Middle frontal gyrus (tissue), 1 donor: Measurements from ENCODE around the gene RCOR1.

Experiments
- DNase-seq: peaks from one replicate; pipeline ENCODE4 v3.0.0-alpha.2; 2015; ENCODE audit warnings: low spot score; ENCODE audit errors: extremely low spot score

Gene RCOR1

DNA sequence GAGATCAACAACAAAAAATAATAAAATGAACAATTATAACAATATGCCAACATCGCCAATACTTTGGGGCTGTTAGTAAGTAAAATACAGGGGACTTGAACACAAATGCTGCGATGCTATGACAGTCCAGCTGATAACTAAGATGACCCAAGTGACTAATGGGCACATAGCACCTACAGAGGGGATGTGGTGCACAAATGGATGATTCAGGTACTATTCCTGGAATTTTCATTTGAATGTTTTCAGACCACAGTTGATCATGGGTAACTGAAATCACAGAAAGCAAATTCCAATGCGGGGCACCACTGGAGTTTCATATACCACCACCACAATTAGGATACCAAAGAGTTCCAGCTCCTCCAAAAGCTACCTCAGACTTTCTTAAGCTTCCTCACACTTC is 82.9 kb downstream of the RCOR1 start:
- DNase-seq: no peak

DNA sequence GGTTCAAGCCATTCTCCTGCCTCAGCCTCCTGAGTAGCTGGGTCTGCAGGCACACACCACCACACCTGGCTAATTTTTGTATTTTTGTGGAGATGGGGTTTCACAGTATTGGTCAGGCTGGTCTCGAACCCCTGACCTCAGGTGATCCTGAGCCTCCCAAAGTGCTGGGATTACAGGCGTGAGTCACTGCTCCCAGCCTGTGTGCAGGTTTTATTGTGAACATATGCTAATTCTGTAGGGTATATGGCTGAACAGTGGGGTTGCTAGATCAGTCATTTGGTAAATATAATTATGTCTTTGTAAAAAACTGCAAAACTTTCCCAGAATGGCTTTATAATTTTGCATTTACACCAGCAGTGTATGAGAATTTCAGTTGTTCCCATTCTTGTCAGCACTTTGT is 85.9 kb downstream of the RCOR1 start:
- no peak for DNase-seq

DNA sequence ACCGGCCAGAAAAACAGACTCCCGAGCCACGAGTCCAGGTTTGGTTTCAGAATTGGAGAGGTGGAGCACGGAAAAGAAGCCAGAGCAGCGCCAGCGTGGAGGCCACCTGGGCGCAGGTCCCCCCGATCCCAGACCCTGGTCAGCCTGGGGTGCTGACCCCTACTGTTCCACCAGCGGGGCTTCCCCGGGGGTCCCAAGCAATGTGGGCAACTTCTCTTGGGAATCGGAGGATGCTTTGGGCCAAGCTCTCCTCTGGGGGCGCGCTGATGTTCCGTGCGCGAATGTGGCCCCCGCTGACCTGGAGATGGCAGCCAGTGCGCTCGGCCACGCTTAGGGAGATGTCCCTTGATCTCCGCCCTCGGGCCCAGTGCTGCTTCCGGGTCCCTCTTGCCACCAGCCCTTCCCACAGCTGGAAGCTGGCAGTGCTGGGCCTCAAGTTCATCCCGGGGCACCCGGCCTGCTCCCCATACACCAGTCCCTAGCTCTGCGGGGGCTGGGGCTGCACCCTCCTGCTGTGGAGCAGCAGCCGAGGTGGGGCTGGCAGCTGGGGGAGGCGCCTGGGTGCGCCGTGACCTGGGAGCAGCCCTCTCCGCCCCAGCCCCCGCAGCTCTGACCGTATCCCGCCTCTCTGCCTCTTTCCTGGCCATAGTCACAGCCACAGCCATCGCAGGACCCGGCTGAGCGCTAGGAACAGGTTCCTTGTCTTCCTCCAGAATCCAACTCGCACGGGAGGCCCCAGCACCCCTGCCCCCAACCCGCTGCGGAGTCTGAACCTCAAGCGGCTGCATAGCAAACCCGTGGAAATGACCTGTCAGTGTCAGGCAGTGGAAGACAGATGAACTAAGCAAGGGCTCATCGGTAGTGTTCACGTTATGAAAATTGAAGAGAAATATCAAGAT is 91.2 kb downstream of the RCOR1 start:
- no peak for DNase-seq

DNA sequence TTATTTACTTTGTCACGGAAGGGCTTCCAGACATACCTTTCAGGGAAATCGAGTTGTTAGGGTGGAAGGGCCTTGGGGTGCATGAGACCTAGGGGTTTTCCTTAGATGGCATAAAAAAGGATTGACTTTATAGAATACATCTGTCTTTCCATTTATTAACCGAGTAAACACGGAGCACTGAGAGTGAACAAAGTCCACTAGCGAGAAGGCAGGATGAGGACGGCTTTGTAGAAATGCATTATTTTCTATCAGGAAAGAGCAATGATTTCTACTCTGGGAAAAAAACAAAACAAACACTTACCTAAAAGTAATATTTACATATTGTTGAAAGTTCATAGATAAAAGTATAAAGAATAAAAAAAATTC is 91.8 kb downstream of the RCOR1 start:
- no peak for DNase-seq

DNA sequence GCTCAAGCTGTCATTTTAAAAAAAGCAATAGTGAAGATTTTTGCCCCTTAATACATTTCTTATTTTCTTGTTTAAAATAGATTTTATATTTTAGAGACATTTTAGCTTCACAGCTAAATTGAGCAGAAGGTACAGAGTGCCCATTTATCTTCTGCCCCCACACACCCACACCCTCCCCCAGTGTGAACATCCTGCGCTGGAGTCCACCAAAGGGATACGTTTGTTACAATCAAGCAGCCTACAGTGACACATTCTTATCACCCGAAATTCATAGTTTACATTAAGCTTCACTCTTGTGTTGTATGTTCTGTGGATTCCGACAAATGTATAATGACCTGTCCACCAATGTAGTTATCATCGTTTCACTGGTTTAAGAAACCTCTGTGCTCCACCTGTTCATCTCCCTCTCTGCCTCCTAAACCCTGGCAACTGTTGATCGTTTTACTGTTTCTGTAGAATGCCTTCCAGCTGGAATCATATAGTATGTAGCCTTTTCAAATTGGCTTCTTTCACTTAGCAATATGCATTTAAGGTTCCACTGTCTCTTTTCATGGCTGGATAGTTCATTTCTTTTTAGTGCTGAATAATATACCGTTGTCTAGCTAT is 93.8 kb downstream of the RCOR1 start:
- DNase-seq: no peak

DNA sequence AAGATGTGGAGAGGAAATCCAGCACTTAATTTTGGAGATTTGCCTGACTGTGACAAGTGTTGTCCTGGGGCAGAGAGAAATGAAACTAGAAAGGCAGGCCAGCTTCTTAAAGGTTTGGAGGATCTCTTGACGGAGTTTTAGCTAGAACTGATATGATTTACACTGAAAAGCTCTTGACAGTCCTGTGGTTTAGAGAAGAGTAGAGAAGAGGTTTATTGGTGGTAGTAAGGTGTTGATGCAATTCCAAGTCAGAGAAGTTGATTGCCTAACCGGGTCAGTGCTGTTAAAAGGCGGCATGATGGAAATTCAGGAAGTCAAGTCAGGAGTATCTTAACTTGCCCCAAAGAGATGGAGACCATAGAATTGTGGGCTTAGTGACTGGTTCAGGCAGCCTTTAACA is 95.8 kb downstream of the RCOR1 start:
- no peak for DNase-seq

DNA sequence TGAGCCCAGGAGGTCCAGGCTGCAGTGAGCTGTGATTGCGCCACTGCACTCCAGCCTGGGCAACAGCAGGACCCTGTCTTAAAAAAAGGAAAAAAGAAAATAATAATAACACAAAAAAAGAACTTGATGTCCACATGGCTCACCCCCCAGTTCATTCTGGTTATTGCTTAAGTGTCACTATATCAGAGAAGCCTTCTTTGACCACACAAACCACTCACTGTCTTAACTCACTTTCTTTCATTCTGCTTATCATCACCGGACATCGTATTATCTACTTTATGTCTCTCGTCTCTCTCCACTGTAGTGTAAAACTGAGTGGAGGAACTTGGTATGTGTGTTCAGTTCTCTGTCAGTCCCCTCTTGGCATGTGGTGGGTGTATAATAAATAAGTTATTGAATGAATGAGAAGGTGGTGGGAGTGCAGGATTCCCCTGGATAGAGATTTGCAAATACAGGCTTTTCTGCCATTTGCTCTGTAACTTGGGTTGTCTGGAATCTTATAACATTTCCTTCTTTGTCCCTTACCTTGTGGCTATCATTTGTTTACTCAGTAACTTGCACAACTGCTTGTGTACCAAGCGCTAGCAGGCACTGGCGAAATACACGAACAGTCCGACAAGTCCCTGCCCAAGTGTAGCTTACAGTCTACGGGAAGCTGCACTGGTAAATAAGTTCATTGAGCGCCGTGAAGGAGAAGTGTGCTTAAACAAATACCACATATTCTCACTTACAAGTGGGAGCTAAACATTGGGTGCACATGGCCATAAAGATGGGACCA is 98.2 kb downstream of the RCOR1 start:
- DNase-seq: no peak

DNA sequence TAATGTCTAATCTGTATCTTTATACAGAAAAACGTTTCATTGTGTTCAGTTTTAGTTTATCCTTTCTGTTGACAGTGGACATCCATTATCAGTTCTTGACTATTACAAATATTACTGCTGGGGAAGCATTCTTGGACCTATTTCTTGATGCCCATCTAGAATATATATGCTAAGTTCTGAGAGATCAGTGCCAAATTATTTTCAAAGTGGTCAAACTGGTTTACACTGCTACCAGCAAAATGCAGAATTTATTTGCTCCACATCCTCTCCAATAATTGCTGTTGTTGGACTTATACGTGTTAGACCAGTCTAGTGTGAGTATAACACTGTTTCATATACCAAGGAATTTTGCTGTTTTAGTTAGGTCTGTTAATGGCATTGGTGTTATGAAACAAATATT is 99.3 kb downstream of the RCOR1 start:
- no peak for DNase-seq

DNA sequence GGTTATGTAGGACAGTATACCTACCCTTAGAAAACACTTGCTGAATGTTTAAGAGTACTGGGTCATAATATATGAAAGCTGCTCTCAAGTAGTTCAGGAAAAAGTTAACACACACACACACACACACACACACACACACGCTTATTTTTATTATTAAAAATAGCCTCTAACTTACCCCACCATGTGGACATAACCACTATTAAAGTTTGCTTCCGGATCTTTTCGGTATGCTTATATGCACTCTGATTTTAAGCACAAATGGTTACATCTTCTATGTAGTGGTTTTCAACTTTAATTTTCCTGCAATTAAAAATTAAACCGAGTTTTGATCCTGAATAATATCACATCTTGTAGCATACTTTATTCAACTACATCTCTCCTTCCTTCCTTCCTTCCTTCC is 99.9 kb downstream of the RCOR1 start:
- DNase-seq: no peak

DNA sequence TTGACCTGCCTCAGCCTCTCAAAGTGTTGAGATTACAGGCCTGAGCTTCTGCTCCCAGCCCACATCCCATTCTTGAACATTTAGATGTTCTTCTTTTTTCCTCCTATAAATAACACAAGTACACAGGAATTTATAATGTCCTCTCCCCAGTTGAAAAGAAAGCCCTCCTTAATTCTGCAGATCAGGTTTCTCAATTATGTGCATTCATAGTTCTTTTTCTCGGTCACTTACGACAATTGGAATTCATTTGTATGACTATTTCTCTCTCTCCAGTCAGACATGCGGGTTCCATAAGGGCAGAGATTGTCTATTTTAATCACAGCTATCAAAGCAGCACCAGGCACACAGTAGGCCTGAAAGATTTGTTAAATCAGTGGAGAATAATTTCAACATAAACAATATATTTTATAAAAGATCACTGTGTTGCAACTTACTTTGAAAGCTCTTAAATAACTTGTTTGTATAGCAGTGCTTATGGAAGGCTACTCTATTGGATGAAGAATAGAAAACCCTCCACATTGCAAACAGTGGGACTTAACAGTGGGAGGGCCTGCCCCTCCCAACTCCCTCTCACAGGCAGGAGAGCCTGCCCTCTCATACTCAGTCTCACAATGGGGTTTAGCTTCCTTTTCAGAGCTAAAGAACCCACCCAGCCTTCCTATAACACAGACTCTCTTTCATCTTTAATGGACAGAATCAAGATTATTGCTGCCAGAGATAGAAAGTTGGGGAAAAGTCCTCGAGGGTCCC is 100.7 kb downstream of the RCOR1 start:
- DNase-seq: no peak

DNA sequence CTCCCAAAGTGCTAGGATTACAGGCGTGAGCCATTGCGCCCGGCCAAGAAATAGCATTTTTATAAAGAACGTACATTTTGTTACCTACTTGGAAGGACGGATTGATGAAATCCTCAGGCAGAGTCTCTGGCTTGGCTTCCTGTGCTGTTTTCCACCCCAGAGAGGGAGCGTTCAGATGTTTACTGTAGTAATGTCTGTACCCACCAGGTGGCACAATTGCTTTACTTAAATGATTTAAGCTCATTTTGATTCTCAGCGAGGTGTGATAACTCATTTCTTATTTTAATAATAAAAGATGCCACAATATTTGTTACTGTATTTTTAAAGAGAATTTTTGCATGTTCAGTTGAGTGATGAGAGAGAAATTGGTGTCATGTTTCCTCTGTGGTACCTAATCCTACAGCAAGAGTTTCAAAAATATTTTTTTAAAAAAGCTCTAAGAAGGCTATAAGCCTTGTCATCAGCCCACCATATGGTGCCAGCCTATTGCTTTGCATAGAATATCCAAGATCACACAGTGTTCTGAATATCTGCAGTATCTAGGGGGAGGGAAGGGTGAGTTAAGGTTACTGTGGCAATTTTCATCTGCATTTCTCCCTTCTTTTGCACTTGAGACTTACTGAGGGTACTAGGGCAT is 102.2 kb downstream of the RCOR1 start:
- DNase-seq: peak; percentile 74

DNA sequence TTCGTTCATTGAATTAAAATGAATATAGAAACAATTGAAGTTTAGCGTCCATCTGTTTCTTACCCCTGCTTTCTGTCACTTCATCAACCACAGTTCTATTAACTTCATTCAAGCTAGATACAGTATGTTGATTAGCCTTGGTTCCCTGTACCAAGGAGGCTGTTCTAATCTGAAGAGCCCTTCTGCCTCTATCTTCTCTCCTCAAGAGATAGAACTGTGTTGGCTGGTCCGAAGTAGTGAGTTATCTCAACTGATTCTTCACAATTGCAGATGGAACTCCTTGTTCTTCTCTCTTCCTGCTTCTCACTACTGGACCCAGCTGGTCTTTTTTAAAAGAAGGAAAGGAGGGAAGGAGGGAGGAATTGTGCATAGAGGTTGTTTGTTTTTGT is 102.7 kb downstream of the RCOR1 start:
- no peak for DNase-seq

DNA sequence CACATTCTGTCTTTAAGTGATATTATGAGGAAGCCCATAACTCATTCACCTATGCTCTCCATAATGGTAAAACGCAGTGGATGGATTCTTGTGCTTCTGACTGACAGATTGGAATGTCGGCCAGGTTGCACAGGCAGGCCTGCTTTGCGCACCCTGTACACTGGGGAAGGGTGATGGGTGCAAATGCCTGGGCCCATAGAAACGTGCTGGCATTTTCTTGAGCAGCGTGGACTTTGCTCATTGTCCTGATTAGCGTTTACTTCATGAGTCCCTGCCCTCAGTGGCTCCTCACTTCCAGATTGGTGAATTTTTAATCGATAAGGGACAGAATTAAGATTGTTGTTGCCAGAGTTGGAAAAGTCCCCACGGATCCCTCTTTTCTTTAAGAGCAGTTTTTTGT is 103.9 kb downstream of the RCOR1 start:
- DNase-seq: no peak

DNA sequence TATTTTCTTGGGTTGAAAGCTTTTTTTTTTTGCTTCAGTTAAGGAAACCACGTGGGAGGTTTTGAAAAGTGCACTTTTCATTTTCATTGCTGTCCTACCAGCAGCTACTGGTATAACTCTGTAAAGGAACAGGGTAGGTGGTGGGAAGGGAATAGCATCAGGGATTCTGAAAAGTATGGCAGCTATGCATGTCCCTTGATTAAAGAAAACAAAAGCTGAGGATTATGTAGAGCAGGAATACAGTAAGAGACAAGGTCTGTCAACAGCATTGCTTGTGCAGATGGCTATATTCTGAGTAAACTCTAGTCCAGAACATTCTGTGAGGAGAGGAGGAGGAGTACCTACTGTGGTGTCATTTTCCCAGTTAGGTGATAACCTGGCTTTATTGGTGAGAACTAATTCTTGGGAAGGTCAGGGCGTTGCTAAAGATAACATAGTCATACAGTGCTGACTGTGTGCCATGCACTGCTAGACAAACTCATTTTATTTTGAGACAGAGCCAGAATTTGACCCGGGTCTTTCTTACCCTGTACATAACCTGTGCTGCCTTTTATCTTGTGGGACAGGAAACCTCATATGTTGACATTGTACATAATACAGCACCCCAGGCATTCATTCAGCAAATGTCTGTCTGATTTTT is 104.5 kb downstream of the RCOR1 start:
- no peak for DNase-seq

DNA sequence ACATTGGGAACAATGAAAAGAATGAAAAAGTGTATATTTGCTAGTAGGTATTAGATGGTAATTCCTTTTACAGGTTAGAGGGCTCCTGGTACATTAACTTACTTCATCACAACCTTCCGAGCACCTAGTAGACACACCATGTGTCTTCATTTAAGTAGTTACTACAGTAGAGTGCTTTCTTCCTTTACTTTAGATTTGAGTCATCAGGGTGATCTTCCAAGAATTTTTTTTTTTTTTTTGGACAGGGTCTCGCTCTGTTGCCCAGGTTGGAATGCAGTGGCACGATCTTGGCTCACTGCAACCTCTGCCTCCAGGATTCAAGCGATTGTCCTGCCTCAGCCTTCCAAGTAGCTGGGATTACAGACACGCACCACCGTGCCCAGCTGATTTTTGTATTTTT is 105.1 kb downstream of the RCOR1 start:
- DNase-seq: no peak

DNA sequence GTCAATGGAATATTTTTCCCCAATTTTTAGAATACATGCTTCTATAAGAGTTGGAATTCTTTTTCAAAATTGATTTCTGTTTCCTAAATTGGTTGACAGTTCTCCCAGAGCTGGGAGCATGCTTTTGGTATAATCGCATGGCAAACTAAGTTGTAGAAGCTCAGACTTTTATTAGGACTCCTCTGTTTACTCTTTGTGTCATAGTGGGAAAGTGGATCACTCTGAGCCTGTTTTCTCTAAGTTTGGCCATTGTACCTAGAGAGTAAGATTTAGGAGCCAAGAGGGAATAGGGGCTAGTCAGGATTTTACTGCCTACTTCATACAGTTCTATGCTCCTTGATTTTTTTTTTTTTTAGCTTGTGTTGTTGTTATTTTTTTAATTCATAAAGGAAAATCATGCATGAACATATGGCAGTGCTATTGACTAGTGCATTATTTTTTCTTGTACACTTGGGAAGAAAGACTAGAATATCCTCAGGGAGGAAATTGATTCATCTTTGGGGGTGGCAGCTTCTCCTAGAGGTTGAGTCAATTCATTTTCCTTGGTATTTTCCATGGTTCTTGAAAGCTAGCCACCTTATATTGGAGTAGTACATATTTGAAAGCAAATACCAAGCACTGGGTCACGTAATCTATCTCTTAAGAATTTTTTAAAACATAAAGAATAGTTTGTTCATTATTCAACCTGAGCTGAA is 107.1 kb downstream of the RCOR1 start:
- DNase-seq: no peak

DNA sequence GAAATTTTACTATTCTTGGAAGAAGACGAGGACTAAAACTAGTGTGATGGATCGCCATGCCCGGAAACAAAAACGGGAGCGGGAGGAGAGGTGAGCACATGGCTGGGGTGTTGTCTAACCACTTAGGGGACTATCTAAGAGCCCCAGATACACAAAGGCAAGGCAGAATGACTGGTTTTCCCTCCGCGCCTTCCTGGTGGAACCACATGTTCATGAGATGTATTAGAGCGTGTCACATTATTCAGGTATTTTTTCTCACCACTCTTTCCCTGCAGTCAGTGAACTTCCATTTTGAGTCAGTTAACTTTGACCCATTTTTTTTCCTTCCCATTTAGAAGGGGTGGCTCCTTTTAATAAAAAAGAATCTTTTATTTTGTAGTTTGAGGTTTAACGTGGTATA is 116.0 kb downstream of the RCOR1 start:
- no peak for DNase-seq

DNA sequence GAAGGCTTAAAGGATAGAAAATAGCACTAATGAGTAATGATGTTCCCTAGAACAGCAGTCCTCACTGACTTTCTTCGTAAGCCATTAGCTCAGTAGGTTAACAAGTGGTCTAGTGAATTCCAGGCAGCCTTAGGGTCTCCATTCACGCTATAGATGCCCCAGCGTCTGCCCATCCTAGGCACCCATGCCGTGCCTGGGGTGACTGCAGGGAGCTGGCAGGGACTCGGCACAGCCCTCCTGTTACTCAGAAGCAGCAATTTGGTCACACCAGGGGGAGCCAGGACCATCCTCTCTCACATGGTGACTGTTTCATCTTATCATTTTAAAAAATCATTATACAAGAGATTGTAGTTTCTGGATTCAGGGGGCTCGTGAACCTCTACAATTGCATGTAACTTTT is 118.8 kb downstream of the RCOR1 start:
- DNase-seq: no peak

DNA sequence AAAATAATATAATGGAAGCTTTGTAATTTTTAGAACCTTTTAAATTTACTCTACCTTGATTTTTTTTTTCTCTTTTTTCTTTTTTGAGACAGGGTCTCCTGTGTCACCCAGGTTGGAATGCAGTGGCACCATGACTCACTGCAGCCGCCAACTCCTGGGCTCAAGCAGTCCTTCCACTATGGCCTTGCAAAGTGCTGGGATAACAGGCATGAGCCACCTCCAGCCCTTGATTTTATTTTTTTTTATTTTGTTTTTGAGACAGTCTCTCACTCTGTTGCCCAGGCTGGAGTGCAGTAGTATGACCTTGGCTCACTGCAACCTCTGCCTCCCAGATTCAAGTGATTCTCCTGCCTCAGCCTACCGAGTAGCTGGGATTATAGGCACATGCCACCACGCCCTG is 119.5 kb downstream of the RCOR1 start:
- no peak for DNase-seq

DNA sequence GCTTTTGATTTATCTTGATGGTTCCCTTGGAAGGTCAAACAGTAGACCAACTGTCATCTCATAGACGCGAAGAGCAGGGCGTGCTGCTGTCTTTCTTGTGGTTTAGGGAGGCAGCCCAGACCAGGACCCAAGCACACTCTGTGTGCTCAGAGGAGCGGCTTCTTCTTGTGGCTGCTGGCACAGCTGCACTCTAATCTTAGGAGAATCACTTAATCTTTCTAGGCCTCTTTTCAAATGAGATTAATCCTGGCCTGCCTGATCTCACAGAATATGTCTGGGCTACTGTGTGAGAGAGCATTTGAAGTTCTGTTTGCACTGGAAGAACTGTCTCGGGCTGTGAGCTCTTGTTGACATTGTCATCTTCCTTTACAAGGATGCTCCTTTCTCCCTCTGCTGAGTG is 124.8 kb downstream of the RCOR1 start:
- no peak for DNase-seq
